D721Med (cell line): ENCODE data around the gene ANKRD13D.

Experiments
- DNase-seq: peaks from one replicate; pipeline ENCODE4 v3.0.0; 2011; ENCODE audit warnings: low spot score; ENCODE audit not compliant: insufficient read length
- FAIRE-seq: peaks from 2 replicates; lab custom pipeline; 2011; peaks lifted over from hg19 to GRCh38; lab: Jason Lieb, UNC
- TF ChIP-seq, protein P1 (sequence below): IDR thresholded peaks from 2 replicates; pipeline ENCODE4 v1.5.1; 2012; ENCODE audit warnings: mild to moderate bottlenecking, control low read depth; ENCODE audit not compliant: insufficient read depth; ENCODE audit errors: missing control alignments

ANKRD13D gene

DNA sequence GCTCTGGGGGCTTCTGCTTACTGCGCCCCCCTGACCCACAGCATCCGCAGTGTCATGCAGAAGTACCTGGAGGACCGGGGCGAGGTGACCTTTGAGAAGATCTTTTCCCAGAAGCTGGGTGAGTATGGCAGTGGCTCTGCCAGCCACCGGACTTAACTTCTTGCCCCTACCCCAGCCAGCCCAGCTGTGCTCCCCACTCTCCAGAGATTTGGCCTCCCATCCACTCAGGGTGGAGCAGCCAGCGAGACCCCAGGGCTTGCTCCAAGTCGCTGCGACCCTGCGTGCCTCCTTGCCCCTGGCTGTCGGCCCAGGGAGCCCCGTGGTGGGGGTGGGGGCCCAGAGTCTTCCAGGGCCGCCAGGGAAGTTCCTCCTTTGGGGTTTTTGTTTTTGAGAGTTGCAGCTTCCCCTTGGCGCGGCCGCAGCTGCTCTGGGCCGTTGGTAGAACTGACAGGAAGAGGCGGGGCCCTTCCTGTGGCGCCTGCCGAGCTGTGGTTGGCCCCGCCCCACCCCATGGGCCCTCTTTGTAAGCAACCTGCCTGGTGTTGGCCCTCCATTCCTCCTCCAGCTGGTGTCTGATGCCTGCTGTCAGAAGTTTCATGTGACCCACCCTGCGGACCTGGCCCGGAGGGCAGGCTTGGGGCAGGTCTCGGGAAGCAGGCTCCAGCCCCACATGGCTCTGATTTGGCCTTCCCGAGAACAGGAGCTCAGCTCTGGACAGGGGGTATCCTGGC is 11.7 kb upstream of the ANKRD13D start:
- TF ChIP-seq, protein P1, sequence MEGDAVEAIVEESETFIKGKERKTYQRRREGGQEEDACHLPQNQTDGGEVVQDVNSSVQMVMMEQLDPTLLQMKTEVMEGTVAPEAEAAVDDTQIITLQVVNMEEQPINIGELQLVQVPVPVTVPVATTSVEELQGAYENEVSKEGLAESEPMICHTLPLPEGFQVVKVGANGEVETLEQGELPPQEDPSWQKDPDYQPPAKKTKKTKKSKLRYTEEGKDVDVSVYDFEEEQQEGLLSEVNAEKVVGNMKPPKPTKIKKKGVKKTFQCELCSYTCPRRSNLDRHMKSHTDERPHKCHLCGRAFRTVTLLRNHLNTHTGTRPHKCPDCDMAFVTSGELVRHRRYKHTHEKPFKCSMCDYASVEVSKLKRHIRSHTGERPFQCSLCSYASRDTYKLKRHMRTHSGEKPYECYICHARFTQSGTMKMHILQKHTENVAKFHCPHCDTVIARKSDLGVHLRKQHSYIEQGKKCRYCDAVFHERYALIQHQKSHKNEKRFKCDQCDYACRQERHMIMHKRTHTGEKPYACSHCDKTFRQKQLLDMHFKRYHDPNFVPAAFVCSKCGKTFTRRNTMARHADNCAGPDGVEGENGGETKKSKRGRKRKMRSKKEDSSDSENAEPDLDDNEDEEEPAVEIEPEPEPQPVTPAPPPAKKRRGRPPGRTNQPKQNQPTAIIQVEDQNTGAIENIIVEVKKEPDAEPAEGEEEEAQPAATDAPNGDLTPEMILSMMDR = no peak
- DNase-seq = no peak
- FAIRE-seq = no peak

DNA sequence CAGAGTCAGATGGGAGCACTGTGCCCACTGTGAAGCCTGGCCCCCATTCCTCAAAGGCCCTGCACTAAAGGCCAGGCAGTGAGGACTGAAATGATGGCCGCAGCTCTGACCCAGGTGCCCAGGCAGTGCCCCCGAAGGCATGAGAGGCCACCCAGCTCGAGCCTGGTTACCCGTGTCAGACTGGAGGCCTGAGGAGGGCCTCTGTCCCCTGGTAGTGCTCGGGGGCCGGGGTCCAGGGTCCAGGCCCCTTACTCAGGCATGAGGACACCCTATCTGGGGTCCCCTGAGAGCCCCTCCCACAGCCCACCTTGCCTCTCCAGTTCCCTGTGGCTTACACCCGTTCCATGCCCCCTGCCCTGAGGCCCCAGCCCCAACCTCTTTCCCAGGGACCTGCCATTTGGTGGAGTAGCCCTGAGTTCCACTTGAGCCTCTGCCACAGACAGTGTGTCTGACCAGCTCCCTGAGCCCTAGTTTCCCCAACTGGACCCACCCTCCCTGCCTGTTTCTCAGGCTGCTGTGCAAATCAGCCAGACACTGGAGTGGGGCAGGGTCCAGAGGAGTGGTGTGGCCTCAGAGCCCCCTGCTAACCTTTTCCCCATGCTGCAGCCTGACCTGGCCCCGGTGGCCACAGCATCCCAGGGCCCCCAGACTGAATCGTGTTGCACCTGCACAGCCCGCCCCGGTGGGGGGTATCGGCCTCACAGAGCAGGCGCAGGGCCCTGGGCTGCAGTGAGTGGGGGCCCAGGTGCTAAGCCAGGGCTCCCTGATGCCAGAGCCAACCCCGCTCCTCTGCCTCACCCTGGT is 10.8 kb upstream of the ANKRD13D start:
- FAIRE-seq = no peak

DNA sequence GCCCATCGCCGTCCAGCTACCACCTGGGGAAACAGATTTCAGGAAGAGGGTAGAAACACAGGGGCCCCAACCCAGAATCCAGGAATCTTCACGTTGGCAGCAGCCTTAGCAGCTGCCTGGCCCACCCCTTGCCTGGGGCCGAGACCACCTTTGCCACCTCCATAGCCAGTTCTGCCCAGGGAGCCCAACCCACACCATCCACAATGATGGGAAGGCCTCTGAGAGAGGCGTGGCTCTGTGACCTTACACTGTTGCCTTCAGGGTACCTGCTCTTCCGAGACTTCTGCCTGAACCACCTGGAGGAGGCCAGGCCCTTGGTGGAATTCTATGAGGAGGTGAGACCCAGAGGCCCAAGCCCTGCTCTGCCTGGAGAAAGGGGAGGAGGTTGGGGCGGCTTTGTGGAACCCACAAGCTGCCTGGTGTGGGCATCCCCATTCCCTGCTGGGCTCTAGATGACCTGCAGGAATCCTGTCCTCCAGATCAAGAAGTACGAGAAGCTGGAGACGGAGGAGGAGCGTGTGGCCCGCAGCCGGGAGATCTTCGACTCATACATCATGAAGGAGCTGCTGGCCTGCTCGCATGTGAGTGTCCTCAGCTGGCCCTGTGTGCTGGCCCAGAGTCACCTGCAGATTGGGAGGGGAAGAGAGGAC is 10.0 kb upstream of the ANKRD13D start:
- TF ChIP-seq, protein P1 = no peak
- no peak for FAIRE-seq
- DNase-seq = no peak

More for the DNA sequence above, 10.8 kb upstream of the ANKRD13D start:
- TF ChIP-seq, protein P1 = no peak
- no peak for DNase-seq

DNA sequence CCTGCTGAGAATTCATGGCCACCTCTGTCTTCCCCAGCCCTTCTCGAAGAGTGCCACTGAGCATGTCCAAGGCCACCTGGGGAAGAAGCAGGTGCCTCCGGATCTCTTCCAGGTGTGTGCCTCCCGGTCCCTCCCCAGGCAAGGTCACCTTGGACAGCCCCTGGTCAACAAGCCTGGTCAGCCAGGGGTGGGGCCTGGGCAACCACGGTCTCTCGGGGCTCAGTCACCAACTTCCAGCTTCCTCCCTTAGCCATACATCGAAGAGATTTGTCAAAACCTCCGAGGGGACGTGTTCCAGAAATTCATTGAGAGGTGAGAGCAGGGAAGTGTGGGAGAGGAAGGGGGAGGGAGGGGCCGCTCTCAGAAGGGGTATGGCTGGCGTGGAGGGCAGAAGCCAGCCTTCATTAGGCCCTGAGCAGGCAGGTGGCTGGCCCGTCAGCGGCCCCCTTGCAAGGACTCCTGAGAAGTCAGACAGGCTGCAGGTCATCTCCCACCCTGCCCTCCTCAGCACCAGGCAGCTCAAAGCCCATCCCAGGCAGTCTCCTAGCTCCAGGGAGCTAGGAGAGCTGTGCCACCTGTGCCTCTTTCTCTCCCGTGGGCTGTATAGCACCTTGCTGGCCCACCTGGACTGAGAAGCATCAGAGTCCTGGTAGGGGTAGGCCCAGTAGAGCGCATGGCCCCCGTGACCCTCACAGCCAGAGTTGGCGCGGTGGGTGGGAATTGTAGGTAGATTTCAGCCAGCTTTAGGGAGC is 9.3 kb upstream of the ANKRD13D start:
- TF ChIP-seq, protein P1 = no peak
- no peak for DNase-seq
- no peak for FAIRE-seq

DNA sequence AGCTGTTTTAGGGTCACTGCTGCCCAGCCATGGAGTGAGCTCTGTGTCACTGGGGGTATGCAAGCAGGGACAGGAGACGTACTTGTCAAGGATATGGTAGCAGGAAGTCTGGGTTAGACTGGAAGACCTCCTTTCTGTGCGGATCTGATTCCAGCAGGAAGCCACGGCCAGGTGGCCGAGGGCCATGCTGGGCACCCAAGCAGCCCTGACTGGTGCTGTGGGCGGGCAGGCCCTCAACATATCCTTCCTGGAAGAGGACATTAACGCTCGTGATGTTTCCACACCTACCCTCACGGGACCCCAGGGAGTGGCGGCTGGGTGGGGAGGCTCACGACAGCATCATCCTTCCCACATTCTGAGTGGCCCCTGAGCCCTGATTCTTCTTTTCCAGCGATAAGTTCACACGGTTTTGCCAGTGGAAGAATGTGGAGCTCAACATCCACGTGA is 8.7 kb upstream of the ANKRD13D start:
- FAIRE-seq (no peak), DNase-seq (no peak)
- TF ChIP-seq, protein P1 = no peak

DNA sequence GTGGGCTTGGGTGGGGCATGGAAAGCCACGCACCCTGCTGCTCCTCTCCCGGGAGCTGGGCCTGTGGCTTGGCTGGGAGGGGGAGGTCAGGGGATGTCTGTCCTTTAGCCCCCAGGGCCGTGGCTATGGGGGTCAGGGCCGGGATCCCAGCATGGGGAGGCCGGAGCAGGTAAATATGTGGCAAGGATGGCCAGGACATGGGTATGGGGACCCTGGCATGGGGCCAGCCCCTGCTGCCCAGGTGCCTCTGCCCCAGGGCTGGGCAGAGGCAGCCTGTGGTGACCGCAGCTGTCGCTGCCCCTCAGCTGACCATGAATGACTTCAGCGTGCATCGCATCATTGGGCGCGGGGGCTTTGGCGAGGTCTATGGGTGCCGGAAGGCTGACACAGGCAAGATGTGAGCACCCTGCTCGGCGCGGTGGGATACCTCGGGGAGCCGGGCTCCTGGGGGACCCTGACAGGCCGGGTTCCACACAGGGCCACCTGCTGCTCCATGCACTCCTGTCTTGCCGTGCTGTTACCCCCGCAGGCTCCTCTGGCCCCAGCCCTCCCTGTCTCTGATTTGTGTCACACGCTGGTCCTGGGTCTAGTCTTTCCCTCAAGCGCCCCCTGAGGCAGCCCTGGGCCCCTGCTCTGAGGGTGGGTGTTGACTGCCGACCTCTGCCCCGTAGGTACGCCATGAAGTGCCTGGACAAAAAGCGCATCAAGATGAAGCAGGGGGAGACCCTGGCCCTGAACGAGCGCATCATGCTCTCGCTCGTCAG is 8.1 kb upstream of the ANKRD13D start:
- FAIRE-seq = no peak

More for the DNA sequence above, 8.1 kb upstream of the ANKRD13D start:
- no peak for DNase-seq
- TF ChIP-seq, protein P1 = no peak
